Fibroblast of villous mesenchyme (primary cell): ENCODE results near the gene CARMIL1. TPM values are rescaled to one million over a fixed set of nuclear protein-coding genes. Genes with fewer than 3 reads are reported as not detected.

ENCODE experiments used
- DNase-seq: peaks from one replicate; pipeline ENCODE4 v3.0.0-alpha.2; 2010; ENCODE audit warnings: low read depth
- H3K4me3 ChIP-seq: 2 replicates; pipeline ENCODE4 v1.5.1; 2011; ENCODE audit warnings: low read depth, mild to moderate bottlenecking, low read length
- CTCF ChIP-seq: IDR thresholded peaks from 2 replicates; pipeline ENCODE4 v1.5.1; 2012; ENCODE audit warnings: low read depth, mild to moderate bottlenecking, low read length; ENCODE audit not compliant: insufficient read depth
- total RNA-seq: library from RNA; depleted of rRNA; stranded (reverse); fragments of >200 nt; gene quantifications from 2 replicates; pipeline ENCODE4 v1.2.3, GENCODE V29; 2012

Gene CARMIL1
- total RNA-seq, 1 donor = 11.2 TPM

GRCh38 chr6:25464225-25464624, 185.1 kb downstream of the CARMIL1 start:
- DNase-seq = no peak
- H3K4me3 ChIP-seq = no peak overlapping the region
- no peak for TF ChIP-seq CTCF

- no peak for DNase-seq
- TF ChIP-seq CTCF = no peak
- H3K4me3 ChIP-seq = no peak overlapping the region
Measured at GRCh38 chr6:25465941-25466340, 186.8 kb downstream of the CARMIL1 start.

GRCh38 chr6:25468881-25469280, 189.7 kb downstream of the CARMIL1 start:
- H3K4me3 ChIP-seq = no peak overlapping the region
- no peak for DNase-seq
- TF ChIP-seq CTCF = no peak

GRCh38 chr6:25469797-25470388, 190.7 kb downstream of the CARMIL1 start:
- DNase-seq = no peak
- peak; percentile 20 for TF ChIP-seq CTCF
- no peak overlapping the region for H3K4me3 ChIP-seq

- H3K4me3 ChIP-seq = no peak overlapping the region
- TF ChIP-seq CTCF = peak; percentile 25
- no peak for DNase-seq
Measured at GRCh38 chr6:25472306-25472705, 193.1 kb downstream of the CARMIL1 start.

GRCh38 chr6:25472906-25473305, 193.7 kb downstream of the CARMIL1 start:
- no peak for TF ChIP-seq CTCF
- no peak for DNase-seq
- H3K4me3 ChIP-seq = no peak overlapping the region

GRCh38 chr6:25473447-25473846, 194.3 kb downstream of the CARMIL1 start:
- no peak for DNase-seq
- H3K4me3 ChIP-seq = no peak overlapping the region
- TF ChIP-seq CTCF = no peak
